Transverse colon (tissue), 4 donors: ENCODE measurements around the gene UMAD1. TPM values are rescaled to one million over a fixed set of nuclear protein-coding genes. Genes with fewer than 3 reads are reported as not detected.

Experiments
- DNase-seq: peaks from one replicate; pipeline ENCODE4 v3.0.0-alpha.2; 2019
- H3K27ac ChIP-seq, 4 donors: fragments of 200-600 bp; sonication (generic); 2 replicates each; pipeline ENCODE4 v1.5.1; 2016 to 2018; ENCODE audit warnings: inconsistent platforms in 4 of 4
- H3K27me3 ChIP-seq: fragments of 200-600 bp; sonication (generic); 2 replicates; pipeline ENCODE4 v1.5.1; 2017; ENCODE audit warnings: inconsistent platforms
- H3K36me3 ChIP-seq, 4 donors: fragments of 200-600 bp; sonication (generic); 2 replicates each; pipeline ENCODE4 v1.5.1; 2017 to 2019; ENCODE audit warnings: inconsistent platforms in 4 of 4
- H3K4me1 ChIP-seq, 4 donors: fragments of 200-600 bp; sonication (generic); 2 replicates each; pipeline ENCODE4 v1.5.1; 2017 to 2020; ENCODE audit warnings: inconsistent platforms in 4 of 4
- H3K4me3 ChIP-seq, 4 donors: fragments of 200-600 bp; sonication (generic); 1 replicate in 1 of 4; 2 replicates in 3 of 4; pipeline versions ENCODE4 v1.5.1 to v1.6.1; 2017 to 2019; ENCODE audit warnings: inconsistent platforms in 4 of 4
- H3K9me3 ChIP-seq, 2 donors: fragments of 200-600 bp; sonication (generic); 2 replicates each; pipeline ENCODE4 v1.5.1; 2017 to 2019; ENCODE audit warnings: inconsistent platforms in 2 of 2
- EP300 ChIP-seq: sonication (generic); formaldehyde crosslinking; IDR thresholded peaks from one replicate; pipeline ENCODE4 v1.6.1; 2017; ENCODE audit warnings: antibody characterized with exemption, low read depth
- POLR2A ChIP-seq: fragments of 450-650 bp; IDR thresholded peaks from one replicate; pipeline ENCODE4 v1.6.1; 2016; ENCODE audit warnings: antibody characterized with exemption, mild to moderate bottlenecking, moderate library complexity
- POLR2AphosphoS5 ChIP-seq, 3 donors: sonication (generic); formaldehyde crosslinking; IDR thresholded peaks; one replicate each; pipeline ENCODE4 v1.6.1; 2016; ENCODE audit warnings: antibody characterized with exemption in 3 of 3
- WGBS, 2 donors: methylation state at CpG; one replicate each; pipeline ENCODE4 v1.1.5; 2018; ENCODE audit warnings: low coverage in 1 of 2; 5-methylcytosine and 5-hydroxymethylcytosine counted together
- in situ Hi-C, 4 donors: fragments of 200-750 bp; cut with MboI; loops; one replicate each; pipeline versions ENCODE4 v1.15.0 to v1.15.1; 2017; ENCODE audit warnings: low sequenced_read_pairs in 3 of 4, low pct_ligation_motif_present in 1 of 4, low pct_unique_long_range_greater_than_20kb in 1 of 4
- intact Hi-C: fragments of 100-400 bp; cut with DNase I; formaldehyde crosslinking; loops from one replicate; pipeline ENCODE4 v1.15.1; 2023; ENCODE audit warnings: low total_unique reads
- total RNA-seq, 4 donors: library from RNA; depleted of rRNA; stranded (reverse); fragments of >200 nt; gene quantifications; one replicate each; pipeline ENCODE4 v1.1.0, GENCODE V29; 2016
- TF ChIP-seq, protein P1 (sequence below), 5 experiments: fragments of 200-600 bp in 3 of 5; fragments of 450-650 bp in 2 of 5; sonication (generic) in 3 of 5; IDR thresholded peaks; 1 replicate in 2 of 5; 2 replicates in 3 of 5; pipeline ENCODE4 v1.5.1; 2016 to 2017; ENCODE audit warnings: antibody characterized with exemption in 5 of 5, inconsistent platforms in 3 of 5, mild to moderate bottlenecking in 2 of 5, moderate library complexity in 1 of 5

The UMAD1 gene
- total RNA-seq, 4 donors from 2014 or later: 0.40 to 21.3 (median 14.6) TPM

DNA sequence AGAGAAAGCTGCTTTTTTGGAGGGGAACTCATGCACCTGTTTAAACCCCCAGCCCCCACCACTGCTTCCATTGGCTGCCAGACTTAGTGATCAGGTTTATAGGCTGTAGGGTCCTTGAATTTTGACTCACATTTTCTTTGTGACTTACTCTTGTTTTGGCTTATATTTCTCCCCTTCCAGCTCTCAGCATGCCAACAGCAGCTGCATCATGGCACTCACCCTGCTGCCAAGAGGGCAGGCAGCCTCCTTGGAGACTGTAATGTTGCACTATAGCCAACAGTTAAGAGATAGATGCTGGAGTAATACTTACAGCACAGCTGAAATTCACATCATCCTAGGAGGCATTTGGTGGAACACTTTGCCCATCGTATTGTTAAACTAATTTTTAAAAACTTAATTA lies 230.0 kb downstream of the UMAD1 start:
- Histone ChIP-seq H3K27ac (no peak overlapping the region), H3K4me3 (no peak overlapping the region), H3K27me3 (no peaks in the 10 kb centered on the region), H3K36me3 (no peaks in the 10 kb centered on the region), H3K9me3 (no peaks in the 10 kb centered on the region), H3K4me1 (no peaks in the 10 kb centered on the region)
- in situ Hi-C loops: no loop called here
- DNase-seq: no peak
- no peak for TF ChIP-seq POLR2A
- no peak for TF ChIP-seq POLR2AphosphoS5 (IDR thresholded peaks at IDR 0.05)
- no peak for TF ChIP-seq EP300
- TF ChIP-seq, protein P1, sequence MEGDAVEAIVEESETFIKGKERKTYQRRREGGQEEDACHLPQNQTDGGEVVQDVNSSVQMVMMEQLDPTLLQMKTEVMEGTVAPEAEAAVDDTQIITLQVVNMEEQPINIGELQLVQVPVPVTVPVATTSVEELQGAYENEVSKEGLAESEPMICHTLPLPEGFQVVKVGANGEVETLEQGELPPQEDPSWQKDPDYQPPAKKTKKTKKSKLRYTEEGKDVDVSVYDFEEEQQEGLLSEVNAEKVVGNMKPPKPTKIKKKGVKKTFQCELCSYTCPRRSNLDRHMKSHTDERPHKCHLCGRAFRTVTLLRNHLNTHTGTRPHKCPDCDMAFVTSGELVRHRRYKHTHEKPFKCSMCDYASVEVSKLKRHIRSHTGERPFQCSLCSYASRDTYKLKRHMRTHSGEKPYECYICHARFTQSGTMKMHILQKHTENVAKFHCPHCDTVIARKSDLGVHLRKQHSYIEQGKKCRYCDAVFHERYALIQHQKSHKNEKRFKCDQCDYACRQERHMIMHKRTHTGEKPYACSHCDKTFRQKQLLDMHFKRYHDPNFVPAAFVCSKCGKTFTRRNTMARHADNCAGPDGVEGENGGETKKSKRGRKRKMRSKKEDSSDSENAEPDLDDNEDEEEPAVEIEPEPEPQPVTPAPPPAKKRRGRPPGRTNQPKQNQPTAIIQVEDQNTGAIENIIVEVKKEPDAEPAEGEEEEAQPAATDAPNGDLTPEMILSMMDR (IDR thresholded peaks at IDR 0.05): no peak
- intact Hi-C loops: no loop called here
- WGBS, 2 donors: 89 to 100% methylated on average over 1 of the region's 1 CpG

DNA sequence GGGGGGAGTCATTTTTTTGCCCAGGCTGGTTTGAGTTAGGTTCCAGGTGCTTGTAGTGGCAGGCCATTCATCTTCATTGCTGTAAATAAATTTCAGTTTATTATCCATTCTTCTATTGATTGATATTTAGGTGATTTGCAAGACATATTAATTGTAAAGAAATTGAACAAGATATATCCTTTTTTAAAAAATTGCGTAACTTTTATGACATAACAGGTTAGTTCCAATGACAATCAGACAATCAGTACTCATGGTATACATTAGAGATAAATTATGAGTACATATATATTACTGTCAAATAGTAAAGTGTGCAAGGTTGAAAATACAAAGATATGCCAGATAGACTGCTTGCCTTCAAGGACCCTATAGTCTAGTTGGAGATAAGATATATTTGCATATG lies 235.9 kb downstream of the UMAD1 start:
- in situ Hi-C loops (no loop called here), intact Hi-C loops (no loop called here)
- no peaks in the 10 kb centered on the region for H3K4me1 ChIP-seq
- H3K27ac ChIP-seq: no peak overlapping the region
- 89 to 98% methylated on average over 1 of the region's 1 CpG for WGBS, 2 donors
- H3K9me3 ChIP-seq: no peaks in the 10 kb centered on the region
- TF ChIP-seq POLR2AphosphoS5 (IDR thresholded peaks at IDR 0.05) (no peak), EP300 (no peak), POLR2A (no peak)
- TF ChIP-seq, protein P1 (IDR thresholded peaks at IDR 0.05): no peak
- H3K36me3 ChIP-seq: no peaks in the 10 kb centered on the region
- no peaks in the 10 kb centered on the region for H3K27me3 ChIP-seq
- H3K4me3 ChIP-seq: no peak overlapping the region
- no peak for DNase-seq

DNA sequence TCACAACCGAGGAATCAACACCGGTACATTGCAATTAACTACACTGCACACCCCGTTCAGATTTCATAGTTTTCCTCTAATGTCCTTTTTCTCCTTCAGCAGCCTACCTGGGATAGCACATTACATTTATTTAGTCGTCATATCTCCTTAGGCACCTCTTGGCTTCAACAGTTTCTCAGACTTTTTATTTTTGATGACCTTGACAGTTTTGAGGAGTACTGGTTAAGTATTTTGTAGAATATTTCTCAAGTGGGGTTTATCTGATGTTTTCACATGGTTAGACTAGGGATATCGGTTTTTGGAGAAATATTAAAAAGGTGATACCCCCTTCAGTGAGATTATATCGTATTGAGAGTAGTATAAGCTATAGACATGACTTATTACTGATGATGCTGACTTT lies 241.0 kb downstream of the UMAD1 start:
- H3K36me3 ChIP-seq: no peaks in the 10 kb centered on the region
- H3K27ac ChIP-seq: no peak overlapping the region
- in situ Hi-C loops: no loop called here
- intact Hi-C loops: no loop called here
- TF ChIP-seq, protein P1 (IDR thresholded peaks at IDR 0.05): no peak
- H3K4me3 ChIP-seq: no peak overlapping the region
- no peaks in the 10 kb centered on the region for H3K9me3 ChIP-seq
- 94 to 97% methylated on average over 6 of the region's 6 CpGs for WGBS, 2 donors
- no peaks in the 10 kb centered on the region for H3K27me3 ChIP-seq
- no peak for DNase-seq
- H3K4me1 ChIP-seq: no peaks in the 10 kb centered on the region

DNA sequence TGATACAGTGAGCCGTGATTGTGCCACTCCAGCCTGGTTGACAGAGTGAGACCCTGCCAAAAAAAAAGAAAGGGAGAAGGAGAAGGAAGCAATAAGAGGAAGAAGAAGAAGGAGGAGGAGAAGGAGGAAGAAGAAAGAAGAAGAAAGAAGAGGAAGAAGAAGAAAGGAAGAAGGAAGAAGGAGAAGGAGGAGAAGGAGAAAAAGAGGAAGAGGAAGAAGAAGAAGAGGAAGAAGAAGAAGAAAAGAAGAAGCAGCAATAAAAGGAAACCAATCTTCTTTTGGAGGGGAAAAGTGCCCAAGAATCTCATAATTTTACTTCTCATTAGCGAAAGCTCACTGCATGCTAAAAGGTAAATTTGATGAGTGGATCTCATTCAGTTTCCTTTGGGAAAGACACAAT lies 242.3 kb downstream of the UMAD1 start:
- H3K9me3 ChIP-seq: no peaks in the 10 kb centered on the region
- no peak overlapping the region for H3K27ac ChIP-seq
- no peak overlapping the region for H3K4me3 ChIP-seq
- 88 to 100% methylated on average over 2 of the region's 2 CpGs for WGBS, 2 donors
- intact Hi-C loops: no loop called here
- no peaks in the 10 kb centered on the region for H3K27me3 ChIP-seq
- no peaks in the 10 kb centered on the region for H3K4me1 ChIP-seq
- no peaks in the 10 kb centered on the region for H3K36me3 ChIP-seq
- in situ Hi-C loops: no loop called here
- DNase-seq: no peak
- TF ChIP-seq, protein P1 (IDR thresholded peaks at IDR 0.05): no peak
- TF ChIP-seq EP300: no peak
